GM19193 (cell line): Measurements from ENCODE around the gene OR5C1.

Source experiments
- POLR2A ChIP-seq: IDR thresholded peaks from 4 replicates; pipeline ENCODE4 v1.6.1; 2011; ENCODE audit not compliant: insufficient read depth, insufficient read length; ENCODE audit errors: extremely low read depth

The OR5C1 gene

DNA sequence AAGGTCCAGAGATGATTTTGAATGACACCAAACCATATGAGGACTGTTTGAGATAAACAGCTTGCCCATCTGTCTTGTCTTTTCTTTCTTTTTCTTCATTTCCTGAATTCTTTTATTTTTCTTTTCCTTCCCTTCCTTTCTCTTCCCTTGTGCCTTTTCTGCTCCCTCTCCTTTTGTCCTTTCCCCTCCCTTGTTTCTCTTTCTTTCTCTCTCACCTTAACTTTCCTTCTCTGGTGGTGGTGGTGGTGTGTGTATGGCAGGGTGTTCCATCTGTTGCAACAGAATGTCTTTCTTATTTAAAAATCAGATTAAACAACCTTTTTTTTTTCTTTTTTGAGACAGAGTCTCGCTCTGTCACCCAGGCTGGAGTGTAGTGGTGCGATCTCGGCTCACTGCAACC, 43.5 kb downstream of the OR5C1 start:
- TF ChIP-seq POLR2A: no peak

DNA sequence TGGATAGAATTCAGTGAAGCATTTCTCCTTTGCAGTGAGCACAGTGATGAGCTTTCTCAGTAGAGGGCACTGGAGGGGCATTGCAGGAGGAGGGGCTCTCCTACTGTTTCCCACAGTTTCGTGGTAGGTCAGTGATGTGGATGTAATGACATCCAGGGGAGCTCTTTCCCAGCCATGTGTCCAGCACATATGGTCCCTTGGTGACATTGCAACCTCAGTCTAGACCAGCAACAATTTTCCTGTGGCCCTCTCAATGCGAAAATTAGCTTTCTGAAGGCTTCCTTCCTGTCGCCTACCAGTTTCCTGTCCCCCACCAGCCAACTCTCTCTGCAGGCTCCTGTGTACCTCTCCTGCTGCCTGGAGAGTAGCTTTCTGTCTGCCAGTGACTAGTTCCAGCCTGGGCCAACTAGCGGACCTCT, 46.6 kb downstream of the OR5C1 start:
- TF ChIP-seq POLR2A: no peak

GRCh38 chr9:122837266-122837850, 48.6 kb downstream of the OR5C1 start:
- TF ChIP-seq POLR2A: no peak
